Loucy (cell line): ENCODE measurements around the gene ZNRF3.

ENCODE experiments used
- EZH2phosphoT487 ChIP-seq: fragments of 200-600 bp; IDR thresholded peaks from 2 replicates; pipeline ENCODE4 v1.6.1; 2018; ENCODE audit warnings: antibody characterized with exemption, mild to moderate bottlenecking, moderate library complexity, borderline replicate concordance
- TF ChIP-seq, protein P1 (sequence below): fragments of 200-600 bp; sonication (generic); conservative IDR thresholded peaks from 2 replicates; pipeline ENCODE4 v1.5.1; 2014; ENCODE audit warnings: mild to moderate bottlenecking, antibody characterized with exemption, low read length

DNA sequence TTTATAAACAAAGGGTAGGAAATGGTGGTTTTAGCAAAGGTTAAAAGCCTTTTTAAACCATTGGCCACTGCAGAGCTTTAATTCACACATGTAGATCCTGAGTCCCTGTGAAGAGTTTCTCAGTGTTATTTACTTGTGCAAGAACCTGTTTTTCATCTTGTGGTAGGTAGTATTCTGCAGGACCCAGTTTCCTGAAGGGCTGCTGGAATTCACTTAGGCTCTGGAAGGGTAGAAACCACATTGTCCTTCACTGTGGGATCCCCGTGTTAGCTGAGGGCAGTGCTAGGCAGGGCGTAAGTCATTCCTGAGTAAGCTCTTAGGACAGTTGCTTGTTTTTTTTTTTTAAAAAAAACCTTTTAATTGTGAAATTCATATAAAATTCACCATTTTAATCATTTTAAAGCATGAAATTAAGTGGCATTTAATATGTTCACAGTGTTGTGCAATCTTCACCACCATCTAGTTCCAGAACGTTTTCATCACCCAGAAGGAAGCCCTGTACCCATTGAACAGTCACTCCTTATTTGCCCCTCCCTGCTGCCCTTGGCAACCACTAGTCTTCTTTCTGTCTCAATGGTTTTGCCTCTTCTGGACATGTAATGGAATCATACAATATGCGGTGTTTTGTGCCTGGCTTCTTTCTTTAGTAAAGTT lies 100.5 kb downstream of the ZNRF3 start:
- TF ChIP-seq, protein P1, sequence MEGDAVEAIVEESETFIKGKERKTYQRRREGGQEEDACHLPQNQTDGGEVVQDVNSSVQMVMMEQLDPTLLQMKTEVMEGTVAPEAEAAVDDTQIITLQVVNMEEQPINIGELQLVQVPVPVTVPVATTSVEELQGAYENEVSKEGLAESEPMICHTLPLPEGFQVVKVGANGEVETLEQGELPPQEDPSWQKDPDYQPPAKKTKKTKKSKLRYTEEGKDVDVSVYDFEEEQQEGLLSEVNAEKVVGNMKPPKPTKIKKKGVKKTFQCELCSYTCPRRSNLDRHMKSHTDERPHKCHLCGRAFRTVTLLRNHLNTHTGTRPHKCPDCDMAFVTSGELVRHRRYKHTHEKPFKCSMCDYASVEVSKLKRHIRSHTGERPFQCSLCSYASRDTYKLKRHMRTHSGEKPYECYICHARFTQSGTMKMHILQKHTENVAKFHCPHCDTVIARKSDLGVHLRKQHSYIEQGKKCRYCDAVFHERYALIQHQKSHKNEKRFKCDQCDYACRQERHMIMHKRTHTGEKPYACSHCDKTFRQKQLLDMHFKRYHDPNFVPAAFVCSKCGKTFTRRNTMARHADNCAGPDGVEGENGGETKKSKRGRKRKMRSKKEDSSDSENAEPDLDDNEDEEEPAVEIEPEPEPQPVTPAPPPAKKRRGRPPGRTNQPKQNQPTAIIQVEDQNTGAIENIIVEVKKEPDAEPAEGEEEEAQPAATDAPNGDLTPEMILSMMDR: no peak
- no peak for TF ChIP-seq EZH2phosphoT487
